ENCODE data around the gene INMT.

DNA sequence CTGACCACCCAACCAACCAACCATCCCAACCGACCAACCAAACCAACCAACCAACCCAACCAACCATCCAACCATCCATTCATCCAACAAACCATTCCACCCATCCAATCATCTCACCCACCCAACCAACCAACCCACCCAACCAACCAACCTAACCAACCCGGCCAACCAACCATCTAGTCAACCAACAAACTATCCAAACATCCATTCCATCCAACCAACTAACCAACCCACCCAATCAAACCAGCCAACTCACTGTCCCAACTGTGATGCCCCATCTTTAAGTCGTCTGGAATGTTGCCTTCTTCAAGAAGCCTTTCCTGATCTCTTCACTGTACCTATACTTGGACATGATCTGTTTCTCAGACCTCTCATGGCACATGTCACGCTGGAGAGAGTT, 50.9 kb downstream of the INMT start:
- TF ChIP-seq POLR2A (IDR thresholded peaks at IDR 0.05) (no peak), POLR2AphosphoS5 (IDR thresholded peaks at IDR 0.05; ENCODE audit: insufficient read depth in 1 of 2, low read depth in 1 of 2) (no peak)
- TF ChIP-seq, protein P1, sequence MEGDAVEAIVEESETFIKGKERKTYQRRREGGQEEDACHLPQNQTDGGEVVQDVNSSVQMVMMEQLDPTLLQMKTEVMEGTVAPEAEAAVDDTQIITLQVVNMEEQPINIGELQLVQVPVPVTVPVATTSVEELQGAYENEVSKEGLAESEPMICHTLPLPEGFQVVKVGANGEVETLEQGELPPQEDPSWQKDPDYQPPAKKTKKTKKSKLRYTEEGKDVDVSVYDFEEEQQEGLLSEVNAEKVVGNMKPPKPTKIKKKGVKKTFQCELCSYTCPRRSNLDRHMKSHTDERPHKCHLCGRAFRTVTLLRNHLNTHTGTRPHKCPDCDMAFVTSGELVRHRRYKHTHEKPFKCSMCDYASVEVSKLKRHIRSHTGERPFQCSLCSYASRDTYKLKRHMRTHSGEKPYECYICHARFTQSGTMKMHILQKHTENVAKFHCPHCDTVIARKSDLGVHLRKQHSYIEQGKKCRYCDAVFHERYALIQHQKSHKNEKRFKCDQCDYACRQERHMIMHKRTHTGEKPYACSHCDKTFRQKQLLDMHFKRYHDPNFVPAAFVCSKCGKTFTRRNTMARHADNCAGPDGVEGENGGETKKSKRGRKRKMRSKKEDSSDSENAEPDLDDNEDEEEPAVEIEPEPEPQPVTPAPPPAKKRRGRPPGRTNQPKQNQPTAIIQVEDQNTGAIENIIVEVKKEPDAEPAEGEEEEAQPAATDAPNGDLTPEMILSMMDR (IDR thresholded peaks at IDR 0.05): no peak
